K562 (cell line): ENCODE measurements around the gene ZNF648. TPM values are rescaled to one million over a fixed set of nuclear protein-coding genes. Genes with fewer than 3 reads are reported as not detected.

Source experiments
- BCLAF1 ChIP-seq, 2 experiments: fragments of 450-650 bp in 1 of 2; IDR thresholded peaks; 2 replicates each; pipeline ENCODE4 v1.6.1; 2011 to 2017; ENCODE audit warnings: low read depth in 2 of 2, antibody characterized with exemption in 1 of 2, borderline replicate concordance in 1 of 2, low read length in 1 of 2, mild to moderate bottlenecking in 1 of 2, mixed read lengths in 1 of 2; ENCODE audit not compliant: control insufficient read depth in 1 of 2
- ZFP1 ChIP-seq: fragments of 450-650 bp; formaldehyde crosslinking; IDR thresholded peaks from 2 replicates; pipeline ENCODE4 v1.4.0; 2020; ENCODE audit warnings: mild to moderate bottlenecking, mixed read lengths
- ZKSCAN3 ChIP-seq: fragments of 250-450 bp; sonication (Bioruptor Pico); IDR thresholded peaks from 2 replicates; pipeline ENCODE4 v1.4.0; 2020
- polyA plus RNA-seq, 8 experiments: library from polyadenylated mRNA; depleted of rRNA in 4 of 8; stranded (reverse) in 5 of 8; unstranded in 3 of 8; fragments of >200 nt; fragmentation: Nextera tagmentation in 2 of 8; fragmentation: Illumina TruSeq in 1 of 8; extraction: Ambion mirVana in 2 of 8; extraction: Trizol in 1 of 8; gene quantifications; 2 replicates each; pipeline versions ENCODE4 v1.2.1 to v1.2.3, GENCODE V29; 2011 to 2014; ENCODE audit warnings: inconsistent platforms in 1 of 8, missing spikeins in 1 of 8
- total RNA-seq, 7 experiments: library from RNA; depleted of rRNA in 6 of 7; stranded (reverse); fragments of >200 nt in 6 of 7; fragmentation: Illumina TruSeq in 2 of 7; extraction: Trizol in 2 of 7; gene quantifications; 2 replicates each; pipeline versions ENCODE4 v1.2.1 to v1.2.3, GENCODE V29; 2011 to 2021; ENCODE audit warnings: low replicate concordance in 1 of 7
- TF ChIP-seq, protein P1 (sequence below): fragments of 200-800 bp; sonication (Bioruptor generic); IDR thresholded peaks from 2 replicates; pipeline ENCODE4 v1.6.1; 2017; ENCODE audit warnings: missing genetic modification characterization, missing compliant biosample characterization

ZNF648 gene
- total and polyA plus RNA-seq, 9 of the 15 experiments (the other 6 are each of a cell fraction or from before 2014, with no cell fraction given): 0.06 to 0.27 (median 0.18) TPM; not detected in 2

- TF ChIP-seq, protein P1, sequence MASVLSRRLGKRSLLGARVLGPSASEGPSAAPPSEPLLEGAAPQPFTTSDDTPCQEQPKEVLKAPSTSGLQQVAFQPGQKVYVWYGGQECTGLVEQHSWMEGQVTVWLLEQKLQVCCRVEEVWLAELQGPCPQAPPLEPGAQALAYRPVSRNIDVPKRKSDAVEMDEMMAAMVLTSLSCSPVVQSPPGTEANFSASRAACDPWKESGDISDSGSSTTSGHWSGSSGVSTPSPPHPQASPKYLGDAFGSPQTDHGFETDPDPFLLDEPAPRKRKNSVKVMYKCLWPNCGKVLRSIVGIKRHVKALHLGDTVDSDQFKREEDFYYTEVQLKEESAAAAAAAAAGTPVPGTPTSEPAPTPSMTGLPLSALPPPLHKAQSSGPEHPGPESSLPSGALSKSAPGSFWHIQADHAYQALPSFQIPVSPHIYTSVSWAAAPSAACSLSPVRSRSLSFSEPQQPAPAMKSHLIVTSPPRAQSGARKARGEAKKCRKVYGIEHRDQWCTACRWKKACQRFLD (CRISPR knock-in tag): no peak
- no peak for TF ChIP-seq ZKSCAN3
- no peak for TF ChIP-seq BCLAF1 (IDR thresholded peaks at IDR 0.05; ENCODE audit: borderline replicate concordance in 1 of 2, control insufficient read depth in 1 of 2, low read depth in 2 of 2, low read length in 1 of 2)
- no peak for TF ChIP-seq ZFP1 (CRISPR knock-in tag)
Observed at GRCh38 chr1:182084487-182085316, 23.2 kb upstream of the ZNF648 start (continued).
